Breast epithelium (tissue), 3 donors: ENCODE results near the gene MAD2L1BP.

ENCODE experiments used
- CTCF ChIP-seq, 3 donors: fragments of 450-650 bp; IDR thresholded peaks; one replicate each; pipeline ENCODE4 v1.5.1; 2016 to 2017; ENCODE audit warnings: antibody characterized with exemption in 3 of 3, mild to moderate bottlenecking in 3 of 3, moderate library complexity in 3 of 3
- POLR2AphosphoS5 ChIP-seq, 3 donors: sonication (generic); formaldehyde crosslinking; IDR thresholded peaks; one replicate each; pipeline ENCODE4 v1.6.1; 2017; ENCODE audit warnings: antibody characterized with exemption in 3 of 3

- TF ChIP-seq POLR2AphosphoS5 (IDR thresholded peaks at IDR 0.05) (no peak), CTCF (IDR thresholded peaks at IDR 0.05) (no peak)
These were observed 42.7 kb downstream of the MAD2L1BP start for GRCh38 chr6:43678341-43678740.
